SU-DHL-6 (cell line): ENCODE data around the gene LIFR.

Experiments used
- H2AFZ ChIP-seq: fragments of 200-600 bp; sonication (generic); 2 replicates; pipeline ENCODE4 v1.6.1; 2014; ENCODE audit warnings: low read depth, mild to moderate bottlenecking, moderate library complexity, mixed read lengths, antibody characterized with exemption, low read length; ENCODE audit not compliant: severe bottlenecking
- H3F3A ChIP-seq: fragments of 200-600 bp; shearing (Covaris generic); 2 replicates; pipeline ENCODE4 v1.6.0; 2016; ENCODE audit warnings: antibody characterized with exemption, mild to moderate bottlenecking; ENCODE audit not compliant: insufficient read depth
- H3K27ac ChIP-seq: fragments of 200-600 bp; sonication (generic); 2 replicates; pipeline ENCODE4 v1.5.1; 2016; ENCODE audit warnings: low read depth, mild to moderate bottlenecking, low read length, moderate library complexity, mixed read lengths
- H3K27me3 ChIP-seq: fragments of 200-600 bp; sonication (generic), shearing (Covaris generic); 2 replicates; pipeline ENCODE4 v1.6.0; 2014; ENCODE audit warnings: mild to moderate bottlenecking, low read length
- H3K36me3 ChIP-seq: fragments of 200-600 bp; sonication (generic); 2 replicates; pipeline ENCODE4 v1.6.1; 2014; ENCODE audit warnings: mild to moderate bottlenecking, low read length, mixed read lengths
- H3K4me2 ChIP-seq: fragments of 300-600, 200-600 bp; shearing (Covaris generic), sonication (generic); 2 replicates; pipeline ENCODE4 v1.6.0; 2014; ENCODE audit warnings: low read length, low read depth, mild to moderate bottlenecking; ENCODE audit not compliant: poor library complexity, severe bottlenecking
- H3K4me3 ChIP-seq: fragments of 200-600 bp; sonication (generic); 2 replicates; pipeline ENCODE4 v1.5.1; 2014; ENCODE audit warnings: antibody characterized with exemption, low read length, mild to moderate bottlenecking, mixed read lengths; ENCODE audit not compliant: insufficient read depth, poor library complexity, severe bottlenecking
- H3K79me2 ChIP-seq: fragments of 200-600 bp; sonication (generic); 2 replicates; pipeline ENCODE4 v1.6.1; 2014; ENCODE audit warnings: mild to moderate bottlenecking, low read length, moderate library complexity; ENCODE audit not compliant: insufficient read depth
- H3K9ac ChIP-seq: fragments of 200-600 bp; sonication (generic); 2 replicates; pipeline ENCODE4 v1.7.0; 2014; ENCODE audit warnings: mild to moderate bottlenecking, low read length
- H3K9me2 ChIP-seq: fragments of 200-600 bp; sonication (generic); replicated peaks from 2 replicates; pipeline ENCODE4 v1.6.1; 2014; ENCODE audit warnings: low read length; ENCODE audit not compliant: insufficient read depth
- H3K9me3 ChIP-seq: fragments of 200-600 bp; sonication (generic); 2 replicates; pipeline ENCODE4 v1.6.1; 2014; ENCODE audit warnings: low read length, mixed read lengths; ENCODE audit not compliant: insufficient read depth
- H4K20me1 ChIP-seq: fragments of 200-600 bp; sonication (generic); 2 replicates; pipeline ENCODE4 v1.6.1; 2014; ENCODE audit warnings: low read depth, mild to moderate bottlenecking, antibody characterized with exemption, low read length, moderate library complexity, mixed read lengths
- EZH2phosphoT487 ChIP-seq: fragments of 200-600 bp; sonication (generic), shearing (Covaris generic); conservative IDR thresholded peaks from 2 replicates; pipeline ENCODE4 v1.6.1; 2018; ENCODE audit warnings: mild to moderate bottlenecking, antibody characterized with exemption, low read length, moderate library complexity, mixed read lengths
- TF ChIP-seq, protein P1 (sequence below): fragments of 200-600 bp; sonication (generic); IDR thresholded peaks from one replicate; pipeline ENCODE4 v1.5.1; 2017; ENCODE audit warnings: antibody characterized with exemption, mild to moderate bottlenecking, low read length, moderate library complexity; ENCODE audit not compliant: insufficient read depth, poor library complexity, severe bottlenecking

LIFR gene

DNA sequence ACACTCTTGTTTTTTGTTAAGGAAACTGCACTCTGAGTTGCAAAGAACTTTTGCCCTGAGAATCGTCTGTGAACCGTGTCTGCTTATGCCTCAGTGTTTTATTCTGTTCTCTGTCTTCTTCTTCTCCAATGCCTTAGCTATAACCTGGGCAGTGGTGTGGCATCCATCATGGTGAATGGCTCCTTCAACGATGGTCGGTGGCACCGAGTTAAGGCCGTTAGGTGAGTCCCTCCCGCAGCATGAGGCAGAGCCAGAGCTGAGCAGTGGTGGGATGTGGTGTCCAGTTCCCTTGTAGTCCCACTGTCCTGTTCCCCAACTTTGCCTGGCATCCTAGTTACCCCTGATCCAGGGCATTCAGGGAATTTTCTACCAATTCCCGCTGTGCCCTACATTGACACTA, 98.3 kb downstream of the LIFR start:
- H3K4me3 ChIP-seq = no peak overlapping the region
- no peak overlapping the region for H2AFZ ChIP-seq
- TF ChIP-seq, protein P1, sequence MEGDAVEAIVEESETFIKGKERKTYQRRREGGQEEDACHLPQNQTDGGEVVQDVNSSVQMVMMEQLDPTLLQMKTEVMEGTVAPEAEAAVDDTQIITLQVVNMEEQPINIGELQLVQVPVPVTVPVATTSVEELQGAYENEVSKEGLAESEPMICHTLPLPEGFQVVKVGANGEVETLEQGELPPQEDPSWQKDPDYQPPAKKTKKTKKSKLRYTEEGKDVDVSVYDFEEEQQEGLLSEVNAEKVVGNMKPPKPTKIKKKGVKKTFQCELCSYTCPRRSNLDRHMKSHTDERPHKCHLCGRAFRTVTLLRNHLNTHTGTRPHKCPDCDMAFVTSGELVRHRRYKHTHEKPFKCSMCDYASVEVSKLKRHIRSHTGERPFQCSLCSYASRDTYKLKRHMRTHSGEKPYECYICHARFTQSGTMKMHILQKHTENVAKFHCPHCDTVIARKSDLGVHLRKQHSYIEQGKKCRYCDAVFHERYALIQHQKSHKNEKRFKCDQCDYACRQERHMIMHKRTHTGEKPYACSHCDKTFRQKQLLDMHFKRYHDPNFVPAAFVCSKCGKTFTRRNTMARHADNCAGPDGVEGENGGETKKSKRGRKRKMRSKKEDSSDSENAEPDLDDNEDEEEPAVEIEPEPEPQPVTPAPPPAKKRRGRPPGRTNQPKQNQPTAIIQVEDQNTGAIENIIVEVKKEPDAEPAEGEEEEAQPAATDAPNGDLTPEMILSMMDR = no peak
- no peak for TF ChIP-seq EZH2phosphoT487
- H3K4me2 ChIP-seq = no peak overlapping the region
- no peaks in the 10 kb centered on the region for H3K9me3 ChIP-seq
- H3K79me2 ChIP-seq = no peaks in the 10 kb centered on the region
- H3K27me3 ChIP-seq = no peaks in the 10 kb centered on the region; the same call in 1 of the 2 replicates
- H3K36me3 ChIP-seq = no peaks in the 10 kb centered on the region
- no peak overlapping the region for H3K9ac ChIP-seq
- no peak overlapping the region for H3K27ac ChIP-seq
- no peaks in the 10 kb centered on the region; the same call in 1 of the 2 replicates for H4K20me1 ChIP-seq
- H3F3A ChIP-seq = 0 out of 2 replicates have a peak, but pooled peaks cover 2% of the 10 kb centered on the region
- no peaks in the 10 kb centered on the region for H3K9me2 ChIP-seq

DNA sequence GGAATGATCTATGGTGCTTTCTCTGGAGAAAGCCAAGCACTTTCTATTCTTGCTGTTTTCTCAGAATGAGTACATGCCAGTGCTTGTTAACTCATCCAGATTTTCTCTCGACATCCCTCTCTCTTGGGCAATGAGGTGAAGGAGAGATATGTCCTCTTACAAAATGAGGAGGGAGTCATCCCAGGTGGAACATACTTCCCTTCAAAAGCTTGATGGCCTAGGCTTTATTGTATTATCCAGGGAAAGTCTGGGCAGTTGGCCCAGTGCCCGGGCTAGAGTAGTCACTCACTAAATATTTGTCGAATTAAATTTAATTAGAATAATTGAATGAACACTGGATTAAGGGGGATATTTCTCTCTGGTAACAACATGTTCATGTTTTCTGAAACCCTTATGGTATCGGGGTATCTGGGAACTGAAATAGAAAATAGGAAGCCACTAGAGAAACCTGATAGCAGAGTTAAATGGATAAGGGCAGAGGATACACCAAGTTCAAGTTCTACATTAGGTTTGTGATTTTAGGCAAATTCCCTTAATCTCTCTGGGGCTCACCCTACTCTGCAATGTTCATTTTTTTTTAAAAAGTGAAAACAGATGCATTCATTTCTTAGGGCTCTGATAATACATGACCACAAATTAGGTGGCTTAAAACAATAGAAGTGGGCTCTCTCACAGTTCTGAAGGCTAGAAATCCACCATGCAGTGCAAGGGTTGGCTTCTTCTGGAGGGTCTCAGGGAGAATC, 99.6 kb downstream of the LIFR start:
- H3F3A ChIP-seq = 0 out of 2 replicates have a peak, but pooled peaks cover 3% of the 10 kb centered on the region
- no peaks in the 10 kb centered on the region for H3K9me2 ChIP-seq
- H2AFZ ChIP-seq = no peak overlapping the region
- H3K9me3 ChIP-seq = no peaks in the 10 kb centered on the region
- no peak overlapping the region for H3K27ac ChIP-seq
- H3K79me2 ChIP-seq = no peaks in the 10 kb centered on the region
- no peak overlapping the region for H3K4me2 ChIP-seq
- TF ChIP-seq, protein P1 = no peak
- no peak for TF ChIP-seq EZH2phosphoT487
- H4K20me1 ChIP-seq = no peaks in the 10 kb centered on the region; the same call in 1 of the 2 replicates
- H3K4me3 ChIP-seq = no peak overlapping the region
- H3K36me3 ChIP-seq = no peaks in the 10 kb centered on the region
- H3K27me3 ChIP-seq = no peaks in the 10 kb centered on the region; the same call in 1 of the 2 replicates
- H3K9ac ChIP-seq = no peak overlapping the region

DNA sequence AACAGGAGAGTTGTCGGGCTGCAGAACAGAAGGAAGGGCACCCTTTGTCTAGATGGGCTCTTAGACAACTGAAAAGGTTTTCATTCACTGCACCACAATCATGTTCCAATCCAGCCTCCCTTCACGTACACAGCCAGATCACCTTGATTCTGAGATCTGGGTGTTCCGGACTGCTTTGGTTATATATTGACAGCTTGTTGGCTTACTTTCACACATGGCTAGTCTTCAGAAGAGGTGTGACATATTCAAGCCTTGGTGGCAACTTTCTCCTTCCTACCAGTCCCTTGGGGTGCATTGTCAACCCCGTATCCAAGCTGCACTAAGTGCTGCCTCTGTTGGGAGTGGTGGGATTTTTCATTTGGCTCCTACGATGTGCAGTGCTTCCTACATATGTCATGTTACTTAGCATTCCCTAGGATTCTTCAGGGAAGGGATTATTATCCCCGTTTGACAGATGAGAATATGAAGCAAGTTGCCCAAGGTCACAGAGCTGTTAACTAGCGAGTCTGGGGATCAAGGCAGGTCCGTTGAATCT, 100.6 kb downstream of the LIFR start:
- Histone ChIP-seq H3K9ac (no peak overlapping the region), H3K9me2 (no peaks in the 10 kb centered on the region), H3K27me3 (no peaks in the 10 kb centered on the region; the same call in 1 of the 2 replicates), H3K27ac (no peak overlapping the region), H2AFZ (no peak overlapping the region), H3K79me2 (no peaks in the 10 kb centered on the region), H3F3A (0 out of 2 replicates have a peak, but pooled peaks cover 3% of the 10 kb centered on the region), H3K4me2 (no peak overlapping the region), H3K4me3 (no peak overlapping the region), H3K9me3 (no peaks in the 10 kb centered on the region), H4K20me1 (no peaks in the 10 kb centered on the region; the same call in 1 of the 2 replicates), H3K36me3 (no peaks in the 10 kb centered on the region)
- no peak for TF ChIP-seq EZH2phosphoT487
- TF ChIP-seq, protein P1 = no peak
